B cell (primary cell): Measurements from ENCODE around the gene PROB1. TPM values are rescaled to one million over a fixed set of nuclear protein-coding genes. Genes with fewer than 3 reads are reported as not detected.

ENCODE experiments used
- ATAC-seq: fragments of 200-7000 bp; cut with Tn5 transposase; one replicate; pipeline ENCODE4 v1.10.0; 2021; ENCODE audit warnings: low read depth, mild to moderate bottlenecking, moderate number of reproducible peaks, moderate library complexity
- CTCF ChIA-PET: fragments of 350-600 bp; sonication (Branson Sonifier 250); formaldehyde crosslinking; loops from one replicate; lab custom pipeline; 2021; ENCODE audit warnings: antibody characterized with exemption, inconsistent platforms; lab: Charles Lee
- POLR2A ChIA-PET: fragments of 350-600 bp; sonication (Branson Sonifier 250); formaldehyde crosslinking; loops from one replicate; lab custom pipeline; 2021; ENCODE audit warnings: antibody characterized with exemption; lab: Charles Lee
- DNase-seq: peaks from one replicate; pipeline ENCODE4 v3.0.0; 2013
- H2AFZ ChIP-seq: 2 replicates; pipeline ENCODE4 v1.6.1; 2012; ENCODE audit warnings: mild to moderate bottlenecking, low read depth, low read length; ENCODE audit not compliant: insufficient read depth, poor library complexity, severe bottlenecking
- H3K27ac ChIP-seq, 2 donors: 1 replicate in 1 of 2; 2 replicates in 1 of 2; pipeline ENCODE4 v1.5.1; 2012 to 2013; ENCODE audit warnings: low read length in 2 of 2, mild to moderate bottlenecking in 2 of 2, moderate library complexity in 1 of 2
- H3K27me3 ChIP-seq, 4 experiments: fragments of 200-600 bp in 1 of 4; sonication (generic) in 1 of 4; replicated peaks in 1 of 4; 1 replicate in 2 of 4; 2 replicates in 2 of 4; pipeline versions ENCODE4 v1.6.1 to v1.7.0; 2013 to 2016; ENCODE audit warnings: low read length in 3 of 4, mild to moderate bottlenecking in 2 of 4, mixed read lengths in 1 of 4, moderate library complexity in 1 of 4; ENCODE audit not compliant: insufficient read depth in 4 of 4, control insufficient read depth in 3 of 4; ENCODE audit errors: control extremely low read depth in 1 of 4
- H3K36me3 ChIP-seq, 2 experiments: replicated peaks in 1 of 2; 1 replicate in 1 of 2; 2 replicates in 1 of 2; pipeline versions ENCODE4 v1.6.1 to v1.7.1; 2013; ENCODE audit warnings: low read length in 1 of 2; ENCODE audit not compliant: insufficient read depth in 2 of 2, control insufficient read depth in 1 of 2; ENCODE audit errors: control extremely low read depth in 1 of 2, extremely low read depth in 1 of 2
- H3K4me1 ChIP-seq, 2 donors: fragments of 200-600 bp in 1 of 2; sonication (generic) in 1 of 2; 1 replicate in 1 of 2; 2 replicates in 1 of 2; pipeline versions ENCODE4 v1.5.1 to v1.6.1; 2013 to 2017; ENCODE audit warnings: low read length in 2 of 2; ENCODE audit not compliant: control insufficient read depth in 2 of 2, insufficient read depth in 2 of 2
- H3K4me2 ChIP-seq: replicated peaks from 2 replicates; pipeline ENCODE3; 2012; ENCODE audit warnings: mild to moderate bottlenecking, low read depth, low read length; ENCODE audit not compliant: poor library complexity, severe bottlenecking
- H3K4me3 ChIP-seq, 5 experiments: fragments of 200-600 bp in 1 of 5; sonication (generic) in 1 of 5; 1 replicate in 3 of 5; 2 replicates in 2 of 5; pipeline versions ENCODE4 v1.5.1 to v1.7.0; 2011 to 2016; ENCODE audit warnings: low read length in 4 of 5, mild to moderate bottlenecking in 4 of 5, low read depth in 2 of 5, control low read depth in 1 of 5, moderate library complexity in 1 of 5; ENCODE audit not compliant: insufficient read depth in 1 of 5; ENCODE audit errors: control extremely low read depth in 1 of 5, extremely low read depth in 1 of 5
- H3K79me2 ChIP-seq: fragments of 200-600 bp; sonication (generic); one replicate; pipeline ENCODE4 v1.6.0; 2016; ENCODE audit warnings: low read length; ENCODE audit not compliant: control insufficient read depth, insufficient read depth
- H3K9ac ChIP-seq: fragments of 200-600 bp; sonication (generic); 2 replicates; pipeline ENCODE4 v1.6.1; 2017; ENCODE audit warnings: mild to moderate bottlenecking, low read length, moderate library complexity
- H3K9me3 ChIP-seq, 3 donors: one replicate each; pipeline versions ENCODE4 v1.6.1 to v1.7.1; 2013; ENCODE audit warnings: low read length in 2 of 3; ENCODE audit not compliant: control insufficient read depth in 2 of 3, insufficient read depth in 1 of 3; ENCODE audit errors: control extremely low read depth in 1 of 3
- H4K20me1 ChIP-seq: 2 replicates; pipeline ENCODE4 v1.6.0; 2012; ENCODE audit warnings: mild to moderate bottlenecking, low read length; ENCODE audit not compliant: insufficient read depth, control insufficient read depth, poor library complexity, severe bottlenecking
- H3K27ac Mint-ChIP-seq: one replicate; pipeline ENCODE4 v1.8.0; 2021; ENCODE audit warnings: mixed read lengths
- H3K27me3 Mint-ChIP-seq: one replicate; pipeline ENCODE4 v1.8.0; 2021; ENCODE audit warnings: mixed read lengths
- H3K4me1 Mint-ChIP-seq: one replicate; pipeline ENCODE4 v1.8.0; 2021; ENCODE audit warnings: mixed read lengths
- H3K4me3 Mint-ChIP-seq: one replicate; pipeline ENCODE4 v1.8.0; 2021; ENCODE audit warnings: mixed read lengths
- H3K9me3 Mint-ChIP-seq: one replicate; pipeline ENCODE4 v1.8.0; 2022; ENCODE audit warnings: mixed read lengths; ENCODE audit not compliant: insufficient read depth
- CTCF ChIP-seq: fragments of 200-600 bp; IDR thresholded peaks from one replicate; pipeline ENCODE4 v1.8.0; 2022; ENCODE audit warnings: antibody characterized with exemption, mild to moderate bottlenecking
- EZH2 ChIP-seq: IDR thresholded peaks from 2 replicates; pipeline ENCODE4 v1.6.1; 2012; ENCODE audit warnings: borderline replicate concordance, low read depth, mild to moderate bottlenecking, moderate library complexity, low read length; ENCODE audit not compliant: insufficient read depth, poor library complexity, severe bottlenecking
- WGBS: methylation state at CpG from one replicate; pipeline ENCODE4 v1.1.5; 2013; ENCODE audit warnings: missing lambda C conversion rate; ENCODE audit not compliant: insufficient coverage; 5-methylcytosine and 5-hydroxymethylcytosine counted together
- intact Hi-C: fragments of 100-400 bp; cut with micrococcal nuclease; formaldehyde crosslinking; loops from one replicate; pipeline ENCODE4 v1.10.0; 2022
- polyA plus RNA-seq: library from polyadenylated mRNA; depleted of rRNA; stranded (reverse); fragments of >200 nt; gene quantifications from 2 replicates; pipeline ENCODE4 v1.2.3, GENCODE V29; 2012
- total RNA-seq, 2 donors: library from RNA; stranded (reverse); fragments of 120-200 nt in 1 of 2; gene quantifications; 1 replicate in 1 of 2; 2 replicates in 1 of 2; pipeline versions ENCODE4 v1.2.3 to v1.2.4, GENCODE V29; 2013 to 2022

PROB1 gene
- total and polyA plus RNA-seq, 2 donors (not counting 1 experiment from before 2014, with no cell fraction given) = 1.2 to 3.7 TPM

DNA sequence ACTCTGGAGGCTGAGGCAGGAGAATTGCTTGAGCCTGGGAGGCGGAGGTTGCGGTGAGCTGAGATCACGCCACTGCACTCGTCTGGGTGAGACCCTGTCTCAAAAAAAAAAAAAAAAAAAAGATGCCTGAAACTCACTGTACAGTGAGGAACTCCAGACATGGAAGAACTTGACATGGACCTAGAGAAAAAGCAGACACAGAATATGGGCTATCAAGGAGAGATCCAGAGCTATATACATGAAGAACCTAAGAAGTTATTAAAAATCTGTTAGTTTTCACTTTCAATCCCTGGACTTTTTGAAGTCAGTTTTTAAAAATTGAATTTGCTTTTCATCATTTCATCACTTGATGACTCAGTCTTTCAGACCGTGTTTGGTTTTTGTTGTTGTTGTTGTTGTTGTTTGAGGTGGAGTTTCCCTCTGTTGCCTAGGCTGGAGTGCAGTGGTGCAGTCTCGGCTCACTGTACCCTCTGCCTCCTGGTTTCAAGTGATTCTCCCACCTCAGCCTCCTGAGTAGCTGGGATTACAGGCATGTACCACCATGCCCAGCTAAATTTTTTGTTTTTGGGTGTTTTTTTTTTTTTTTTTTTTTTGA lies 33.0 kb downstream of the PROB1 start:
- POLR2A ChIA-PET = interaction anchor here (0.7 kb wide), 1 partner anchor 31 kb away, joined by 5 read pairs; no protein-coding TSS in a partner anchor
- no peak overlapping the region for H2AFZ ChIP-seq
- H3K27me3 ChIP-seq = no peaks in the 10 kb centered on the region
- intact Hi-C loops = no loop called here
- no peaks in the 10 kb centered on the region for H3K9me3 Mint-ChIP-seq
- H3K4me2 ChIP-seq = no peak overlapping the region
- H3K4me1 Mint-ChIP-seq = peaks cover 21% of the 10 kb centered on the region
- H3K9ac ChIP-seq = no peak overlapping the region
- H3K9me3 ChIP-seq = no peaks in the 10 kb centered on the region
- H3K27me3 Mint-ChIP-seq = no peaks in the 10 kb centered on the region
- 100% methylated on average over 4 of the region's 6 CpGs for WGBS
- TF ChIP-seq EZH2 (no peak), CTCF (no peak)
- H4K20me1 ChIP-seq = peaks cover 69% of the 10 kb centered on the region
- H3K4me3 ChIP-seq = no peak overlapping the region
- peaks cover 12 to 35% of the 10 kb centered on the region in 2 experiments for H3K36me3 ChIP-seq
- no peak overlapping the region for H3K4me3 Mint-ChIP-seq
- no peak overlapping the region for H3K27ac Mint-ChIP-seq
- CTCF ChIA-PET = interaction anchor here (0.7 kb wide), 2 partner anchors 12 to 34 kb away, joined by 3 to 4 read pairs; no protein-coding TSS in a partner anchor
- peaks cover 65% of the 10 kb centered on the region for H3K79me2 ChIP-seq
- H3K4me1 ChIP-seq = no peaks in the 10 kb centered on the region
- H3K27ac ChIP-seq = no peak overlapping the region
- no peak for ATAC-seq
- no peak for DNase-seq

DNA sequence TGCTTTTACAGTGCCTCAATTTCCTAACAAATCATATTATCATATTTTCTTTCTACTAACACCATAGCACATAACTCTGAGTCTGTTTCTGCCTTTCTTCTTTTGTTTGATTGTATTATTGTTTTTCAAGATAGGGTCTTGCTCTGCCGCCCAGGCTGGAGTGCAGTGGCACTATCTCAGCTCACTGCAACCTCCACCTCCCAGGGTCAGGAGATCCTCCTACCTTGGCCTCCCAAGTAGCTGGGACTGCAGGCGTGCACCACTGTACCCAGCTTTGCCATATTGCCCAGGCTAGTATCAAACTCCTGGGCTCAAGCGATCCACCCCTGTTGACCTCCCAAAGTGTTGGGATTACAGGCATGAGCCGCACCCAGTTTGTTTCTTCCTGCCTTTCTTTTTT lies 34.5 kb downstream of the PROB1 start:
- Histone ChIP-seq H3K36me3 (peaks cover 7 to 22% of the 10 kb centered on the region in 2 experiments), H3K79me2 (peaks cover 80% of the 10 kb centered on the region), H3K9ac (no peak overlapping the region), H3K9me3 (no peaks in the 10 kb centered on the region), H2AFZ (no peak overlapping the region), H3K4me3 (no peak overlapping the region), H3K4me2 (no peak overlapping the region), H3K4me1 (no peaks in the 10 kb centered on the region), H4K20me1 (peaks cover 84% of the 10 kb centered on the region), H3K27me3 (no peaks in the 10 kb centered on the region), H3K27ac (no peak overlapping the region)
- ATAC-seq (no peak), DNase-seq (no peak)
- no peaks in the 10 kb centered on the region for H3K9me3 Mint-ChIP-seq
- ChIA-PET POLR2A (no interaction called here), CTCF (no interaction called here)
- no peak overlapping the region for H3K27ac Mint-ChIP-seq
- WGBS = 95% methylated on average over 2 of the region's 4 CpGs
- intact Hi-C loops = no loop called here
- H3K4me3 Mint-ChIP-seq = no peak overlapping the region
- H3K27me3 Mint-ChIP-seq = no peaks in the 10 kb centered on the region
- H3K4me1 Mint-ChIP-seq = peaks cover 24% of the 10 kb centered on the region
- TF ChIP-seq EZH2 (no peak), CTCF (no peak)
